H4 (cell line): ENCODE data around the gene PTPRC. TPM values are rescaled to one million over a fixed set of nuclear protein-coding genes. Genes with fewer than 3 reads are reported as not detected.

ENCODE experiments used
- DNase-seq: peaks from one replicate; pipeline ENCODE4 v3.0.0-alpha.2; 2015; ENCODE audit warnings: low spot score
- total RNA-seq: library from RNA; depleted of rRNA; stranded (reverse); fragments of >200 nt; shearing (Covaris generic); gene quantifications from 2 replicates; pipeline ENCODE4 v1.2.3, GENCODE V29; 2014

The PTPRC gene
- total RNA-seq, 1 experiment from 2014 or later, result 0.14 TPM

DNA sequence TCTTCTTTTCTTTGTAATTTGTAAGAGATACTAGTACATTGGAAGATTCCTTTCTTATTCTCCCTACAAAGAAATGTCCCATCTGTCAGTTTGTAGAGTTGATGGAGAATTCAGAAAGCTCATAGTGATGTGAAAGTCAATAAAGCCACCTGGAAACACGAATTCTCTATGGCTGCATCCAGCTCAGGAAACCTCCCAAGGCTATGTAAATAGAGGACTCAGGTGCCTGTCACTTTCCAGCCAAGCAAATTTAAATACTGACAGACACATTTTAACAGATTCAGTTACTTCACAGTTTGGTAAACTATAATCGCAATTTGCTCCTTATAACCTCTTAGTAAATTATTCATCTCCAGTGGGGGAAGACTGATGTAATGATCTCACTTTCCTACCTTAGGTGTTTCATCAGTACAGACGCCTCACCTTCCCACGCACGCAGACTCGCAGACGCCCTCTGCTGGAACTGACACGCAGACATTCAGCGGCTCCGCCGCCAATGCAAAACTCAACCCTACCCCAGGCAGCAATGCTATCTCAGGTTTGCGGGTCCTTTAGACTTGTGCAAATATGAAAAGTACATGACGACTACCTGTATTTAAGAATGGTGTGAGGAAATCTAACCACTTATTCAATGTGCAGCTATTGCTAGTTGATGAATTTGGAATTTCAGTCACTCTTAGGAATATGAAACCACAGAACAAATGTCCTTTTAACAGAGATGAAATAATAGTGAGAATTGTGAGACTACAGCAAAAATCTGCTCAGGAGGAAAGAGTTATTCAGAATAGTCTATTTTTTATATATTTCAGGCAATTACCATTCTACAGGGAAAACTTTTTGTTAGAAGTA lies 60.6 kb downstream of the PTPRC start:
- no peak for DNase-seq

DNA sequence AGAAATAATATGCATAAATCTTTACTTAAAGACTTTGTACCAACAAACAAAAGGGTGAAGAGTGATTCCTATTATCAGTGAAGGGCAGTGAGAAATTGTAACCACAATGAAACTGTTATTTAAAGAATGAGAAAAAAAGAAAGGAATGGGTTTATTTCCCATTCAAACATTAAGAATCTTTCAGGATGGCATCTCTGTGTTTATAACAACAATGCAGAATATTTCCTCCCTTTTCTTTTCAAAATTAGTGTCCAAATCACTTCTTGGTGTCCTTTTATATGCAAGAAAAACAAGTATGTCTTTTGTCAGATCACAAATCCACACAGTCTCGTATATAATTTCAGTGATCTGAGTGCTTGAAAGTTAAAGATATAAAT lies 61.2 kb downstream of the PTPRC start:
- no peak for DNase-seq

DNA sequence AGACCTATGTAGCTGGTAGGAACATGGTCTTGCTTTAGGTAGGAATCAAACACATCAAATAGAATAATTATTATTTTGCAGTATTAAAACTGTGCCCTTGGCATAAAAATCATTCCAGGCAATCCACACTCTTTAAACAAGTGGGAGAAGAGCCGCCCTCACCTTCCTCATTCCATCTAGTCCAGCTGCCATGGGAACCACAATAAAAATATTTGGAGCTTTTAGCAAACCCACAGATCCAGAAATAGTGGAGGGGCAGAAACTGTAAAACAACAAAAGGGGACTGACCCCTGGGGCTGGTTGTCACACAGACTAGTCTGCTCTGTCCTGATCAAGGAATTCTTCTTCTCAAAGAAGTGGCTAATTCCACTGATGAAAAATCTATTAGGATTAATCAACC lies 61.6 kb downstream of the PTPRC start:
- DNase-seq, result no peak

DNA sequence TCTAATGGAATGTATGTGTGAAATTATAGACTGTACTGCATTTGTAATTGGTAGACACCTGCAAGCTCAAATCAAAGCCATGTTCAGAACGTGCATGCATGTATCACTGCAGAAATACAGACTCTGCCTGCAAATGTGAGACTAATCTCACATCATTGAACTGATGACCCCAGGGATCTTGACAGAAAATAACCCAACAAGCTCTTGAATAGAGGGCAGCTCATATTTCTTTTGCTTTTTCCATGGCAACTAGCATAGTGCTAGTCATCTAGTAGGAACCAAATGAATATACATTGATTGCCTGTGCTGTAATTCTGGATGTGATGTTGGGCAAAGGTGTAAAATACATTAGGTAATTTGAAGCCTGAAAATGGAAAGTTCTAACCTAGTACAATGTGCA lies 62.4 kb downstream of the PTPRC start:
- no peak for DNase-seq

DNA sequence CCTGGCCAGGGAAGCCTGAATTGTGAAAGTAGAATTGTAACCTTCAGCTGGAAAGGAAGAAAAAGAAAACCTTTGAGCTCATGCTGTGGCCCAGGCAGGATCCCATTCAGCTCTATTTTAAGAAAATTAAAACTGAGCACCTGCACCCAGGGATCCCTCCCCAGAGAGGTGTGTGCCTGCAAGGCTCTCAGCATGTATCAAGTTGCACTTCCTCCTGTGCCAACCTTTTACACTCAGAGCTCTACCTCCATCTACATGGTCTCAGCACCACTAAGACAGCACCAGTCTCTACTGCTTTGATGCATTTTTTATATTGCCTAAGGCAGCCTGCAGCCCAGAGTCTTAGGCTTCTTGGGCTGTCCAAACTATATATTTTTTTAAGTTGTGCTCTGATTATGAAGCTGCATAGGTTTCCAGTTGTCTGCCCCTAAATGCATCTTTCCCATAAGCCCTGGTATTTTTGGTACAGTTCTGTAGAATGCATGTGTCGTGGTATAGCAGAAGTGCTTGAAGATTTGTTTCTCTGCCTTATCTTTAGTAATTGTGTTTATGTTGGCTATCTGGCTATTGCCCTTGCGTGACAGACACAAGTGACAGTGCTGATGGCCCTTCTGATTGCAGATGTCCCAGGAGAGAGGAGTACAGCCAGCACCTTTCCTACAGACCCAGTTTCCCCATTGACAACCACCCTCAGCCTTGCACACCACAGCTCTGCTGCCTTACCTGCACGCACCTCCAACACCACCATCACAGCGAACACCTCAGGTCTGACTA lies 63.1 kb downstream of the PTPRC start:
- no peak for DNase-seq

DNA sequence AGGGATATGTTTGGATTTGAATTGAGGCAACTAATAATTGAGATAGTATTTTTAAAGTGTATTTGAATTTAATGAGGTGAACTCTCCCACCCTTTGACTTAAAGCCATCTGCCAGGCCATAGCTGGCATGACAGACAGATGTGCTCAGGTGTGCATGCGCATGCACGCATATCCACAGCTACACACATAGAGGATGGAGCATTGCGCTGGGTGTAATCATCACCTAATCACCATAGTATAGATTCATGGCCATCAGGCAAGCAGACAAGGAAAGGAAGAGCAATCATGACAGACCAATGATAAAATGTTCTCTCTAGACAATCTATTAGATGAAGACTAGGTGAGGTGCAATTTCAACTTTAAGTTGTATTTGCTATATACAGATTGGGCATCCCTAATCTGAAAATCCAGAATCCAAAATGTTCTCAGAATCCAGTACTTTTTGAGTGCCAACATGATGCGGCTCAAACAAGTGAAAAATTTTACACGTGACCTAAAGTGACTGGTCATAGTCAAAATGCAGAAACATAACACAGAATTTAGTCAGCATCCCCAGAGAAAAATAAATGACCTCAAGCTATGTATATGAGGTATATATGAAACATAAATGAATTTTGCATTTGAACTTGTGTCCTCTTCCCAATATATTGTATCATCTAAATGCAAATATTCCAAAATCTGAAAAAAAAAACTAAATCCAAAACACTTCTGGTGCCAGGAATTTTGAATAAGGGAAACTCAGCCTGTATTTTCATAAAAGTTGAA lies 70.1 kb downstream of the PTPRC start:
- no peak for DNase-seq

DNA sequence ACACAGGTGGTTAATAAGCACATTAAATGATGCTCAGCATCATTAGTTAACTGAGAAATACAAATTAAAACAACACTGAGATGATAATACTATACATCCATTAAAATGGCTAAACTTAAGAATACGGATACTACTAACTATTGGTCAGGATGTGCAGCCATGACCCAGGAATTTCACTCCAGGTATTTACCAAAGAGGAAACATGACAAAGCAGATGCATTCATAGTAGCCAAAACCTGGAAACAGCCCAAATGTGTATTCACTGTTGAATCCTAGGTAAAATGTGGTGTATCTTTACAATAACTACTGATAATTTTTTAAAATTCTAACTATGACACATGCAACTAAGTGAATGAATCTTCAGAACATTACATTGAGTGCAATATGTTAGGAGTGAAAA lies 73.0 kb downstream of the PTPRC start:
- DNase-seq, result no peak

DNA sequence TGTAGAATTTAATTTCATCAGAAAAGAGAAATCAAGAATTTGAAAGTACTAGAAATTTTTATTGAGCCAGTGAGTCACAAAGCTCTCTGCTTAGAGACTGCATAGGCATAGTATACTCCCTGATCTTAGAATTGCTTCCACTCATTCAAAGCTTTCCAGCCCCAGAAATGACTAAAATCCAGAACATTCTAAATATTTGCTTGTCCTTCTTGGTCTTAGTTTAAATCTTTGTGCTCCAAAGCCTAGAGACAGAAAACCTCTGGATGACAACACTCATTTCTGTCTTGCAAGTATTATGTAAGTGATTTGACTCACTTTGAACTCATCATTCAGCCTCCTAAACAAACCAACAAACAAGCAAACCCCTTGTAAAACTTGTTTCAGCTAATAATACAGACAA lies 74.2 kb downstream of the PTPRC start:
- DNase-seq, result no peak

DNA sequence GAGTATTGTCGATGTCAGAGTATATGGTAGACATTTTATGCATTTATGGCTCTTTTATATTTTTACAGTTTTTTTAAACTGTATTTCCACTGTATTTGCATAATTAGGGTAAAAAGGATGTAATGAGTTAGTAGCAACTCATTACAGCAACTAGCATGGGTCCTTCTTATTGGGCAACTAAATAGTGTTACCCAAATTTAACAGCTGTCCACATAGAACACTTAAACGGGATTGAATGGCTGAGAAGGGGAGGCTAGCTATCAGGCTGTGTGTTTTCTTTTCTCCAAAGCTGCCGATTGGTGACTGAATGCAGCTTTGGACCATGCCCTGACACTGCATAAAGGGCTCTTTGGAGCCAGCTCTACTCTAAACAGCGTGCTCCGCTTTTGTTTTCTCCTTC lies 75.4 kb downstream of the PTPRC start:
- no peak for DNase-seq

DNA sequence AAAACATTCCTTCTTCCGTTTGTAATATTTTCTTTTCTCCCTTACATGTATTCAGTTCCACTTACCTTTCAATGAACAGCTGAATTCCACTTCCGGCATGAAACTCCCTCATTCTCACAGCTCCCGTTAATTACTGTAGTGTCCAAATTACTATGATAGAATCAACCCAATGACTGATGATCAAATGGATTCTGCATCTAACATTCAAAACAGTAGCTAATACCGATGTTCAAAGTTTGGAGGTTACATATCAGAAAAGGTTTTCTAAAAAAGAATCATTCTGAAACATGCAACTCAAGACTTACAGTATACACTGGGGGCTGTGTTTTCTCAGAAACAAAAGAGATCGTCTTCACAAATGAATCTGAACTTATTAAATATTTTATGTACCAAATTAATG lies 77.2 kb downstream of the PTPRC start:
- DNase-seq, result no peak

DNA sequence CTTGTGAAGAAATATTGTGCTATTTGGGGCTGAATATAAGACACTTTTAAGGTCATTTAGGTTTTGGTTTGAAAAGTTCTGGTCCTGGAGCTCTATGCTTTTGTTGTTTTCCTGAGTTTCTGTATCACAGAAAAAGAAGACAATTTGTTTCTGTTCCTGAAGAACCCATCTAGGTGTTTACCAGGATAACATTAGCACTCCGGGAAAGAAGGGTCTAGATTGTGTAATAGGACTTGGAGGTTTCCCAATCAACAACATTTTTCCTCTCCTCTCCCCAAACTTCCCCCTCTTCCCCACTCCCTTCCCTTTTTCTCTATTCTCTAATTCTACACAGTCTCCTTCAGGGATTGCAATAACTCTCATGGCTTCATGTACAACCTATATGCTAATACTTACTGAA lies 78.7 kb downstream of the PTPRC start:
- no peak for DNase-seq

DNA sequence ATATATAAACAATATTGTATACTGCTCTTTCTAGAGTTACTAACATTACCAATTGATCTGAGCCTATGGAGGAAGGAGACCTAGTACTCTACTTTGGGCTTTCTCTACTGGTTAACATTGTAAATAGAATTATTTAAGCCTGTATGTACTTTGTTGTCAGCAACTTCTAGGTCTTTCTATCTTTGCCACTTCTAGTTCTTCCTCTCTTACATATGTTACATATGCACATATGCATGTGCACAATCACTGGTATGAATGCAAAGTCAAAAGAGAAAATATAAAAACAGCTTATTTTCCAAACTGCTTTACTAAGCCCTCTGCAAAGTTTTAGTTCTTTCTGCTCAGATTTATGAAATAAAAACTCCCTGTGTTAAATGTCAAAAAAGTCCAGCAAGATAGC lies 84.3 kb downstream of the PTPRC start:
- no peak for DNase-seq

DNA sequence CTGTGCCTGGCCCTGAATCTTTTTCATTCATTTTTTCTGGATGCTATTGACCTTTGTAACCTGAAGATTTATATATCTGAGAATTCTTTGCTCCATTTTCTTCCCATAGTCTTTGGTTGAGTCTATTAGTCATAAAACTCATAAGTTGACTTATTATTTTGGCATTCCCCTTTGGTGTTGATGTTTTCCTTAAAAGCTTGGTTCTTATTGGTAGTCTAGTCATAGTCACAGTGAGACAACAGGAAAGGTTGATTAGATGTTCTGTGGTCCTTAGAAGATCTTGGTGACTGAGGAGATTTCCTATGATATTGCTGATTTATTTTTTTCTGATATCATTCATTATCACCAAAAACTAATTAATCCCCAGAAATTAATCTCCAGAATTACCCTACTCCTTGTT lies 86.2 kb downstream of the PTPRC start:
- DNase-seq, result no peak

DNA sequence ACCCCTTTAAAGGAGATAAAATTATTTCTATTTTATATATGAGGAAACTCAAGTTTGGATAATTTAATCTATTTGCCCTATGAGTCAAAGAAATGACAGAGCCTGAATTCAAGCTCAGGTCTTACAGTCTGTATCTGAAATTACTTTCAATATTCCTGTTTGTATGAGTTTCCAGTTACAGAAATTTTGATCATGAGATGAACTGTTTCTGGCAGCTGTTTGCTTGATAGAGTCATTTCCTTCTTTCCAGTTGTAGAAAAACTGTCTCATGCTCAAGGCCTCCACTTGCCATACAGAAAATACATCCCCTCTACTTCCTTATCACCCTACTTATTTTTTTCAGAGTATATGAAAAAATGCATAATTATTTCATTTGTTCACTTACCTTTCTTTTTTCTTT lies 87.6 kb downstream of the PTPRC start:
- no peak for DNase-seq

DNA sequence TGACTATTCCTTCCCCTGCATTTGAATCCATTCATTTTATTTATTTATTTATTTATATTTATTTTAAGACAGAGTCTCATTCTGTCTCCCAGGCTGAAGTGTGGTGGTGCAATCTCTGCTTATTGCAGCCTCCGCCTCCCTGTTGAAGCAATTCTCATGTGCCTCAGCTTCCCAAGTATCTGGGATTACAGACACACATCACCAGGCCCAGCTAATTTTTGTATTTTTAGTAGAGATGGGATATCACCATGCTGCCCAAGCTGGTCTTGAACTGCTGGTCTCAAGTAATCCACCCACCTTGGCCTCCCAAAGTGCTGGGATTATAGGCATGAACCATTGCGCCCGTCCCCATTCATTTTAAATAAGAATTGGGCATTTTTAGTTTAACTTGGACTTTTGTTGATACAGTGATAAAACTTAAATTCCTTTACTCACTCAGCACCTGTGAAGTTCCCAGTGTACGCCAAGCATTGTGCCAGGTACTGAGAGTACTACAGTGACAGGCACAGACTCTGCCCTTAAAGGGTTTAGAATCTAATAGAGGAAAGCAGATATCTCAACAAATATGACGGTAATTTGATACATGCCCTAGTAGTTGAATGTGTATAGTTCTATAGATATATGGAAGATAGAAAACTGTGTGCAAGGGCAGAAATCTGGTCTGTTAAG lies 90.5 kb downstream of the PTPRC start:
- no peak for DNase-seq

DNA sequence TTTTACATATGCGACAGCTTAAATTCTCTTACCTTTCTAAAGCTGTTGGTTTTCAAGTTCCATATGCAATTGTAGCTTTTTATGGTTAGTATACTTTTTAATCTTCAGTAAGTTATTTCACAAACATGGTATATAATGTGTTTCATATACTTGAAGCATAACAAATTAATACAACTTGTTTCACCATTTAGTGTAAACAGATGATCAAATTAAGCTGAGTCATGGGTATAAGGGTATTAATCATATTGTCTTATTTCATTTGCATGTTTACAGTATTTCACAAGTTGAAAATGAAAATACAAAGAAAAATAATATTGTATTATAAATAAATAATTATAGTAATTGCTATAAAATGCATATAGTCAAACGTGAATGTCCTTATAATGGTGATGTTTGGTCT lies 92.1 kb downstream of the PTPRC start:
- DNase-seq, result no peak

DNA sequence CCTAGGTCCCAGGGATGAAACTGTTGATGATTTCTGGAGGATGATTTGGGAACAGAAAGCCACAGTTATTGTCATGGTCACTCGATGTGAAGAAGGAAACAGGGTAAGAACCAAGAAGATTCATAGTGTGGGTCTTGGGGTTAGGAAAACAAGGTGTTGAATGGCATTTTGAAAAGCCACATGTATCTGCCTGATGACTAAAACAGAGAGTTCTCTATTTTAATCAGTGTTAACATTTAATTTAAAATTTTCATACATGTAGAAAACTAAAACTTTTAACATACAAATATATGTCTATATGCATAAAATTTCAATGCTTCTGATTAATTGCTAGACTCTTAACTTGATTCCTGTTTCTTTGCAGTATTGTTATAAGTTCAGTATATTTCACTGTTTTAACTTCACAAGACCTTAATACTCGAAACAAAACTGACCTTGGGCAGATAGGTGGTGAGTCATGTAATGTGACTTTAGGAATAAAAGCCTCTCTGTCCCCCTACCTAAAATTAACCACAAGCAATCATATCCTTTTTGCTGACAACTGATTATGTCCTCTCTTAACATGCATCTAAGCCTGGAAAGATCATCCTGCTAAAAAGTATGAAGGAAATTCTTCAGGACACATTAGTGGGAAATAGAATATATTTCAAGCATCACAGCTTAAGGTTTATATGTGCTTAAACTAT lies 95.6 kb downstream of the PTPRC start:
- DNase-seq, result no peak

DNA sequence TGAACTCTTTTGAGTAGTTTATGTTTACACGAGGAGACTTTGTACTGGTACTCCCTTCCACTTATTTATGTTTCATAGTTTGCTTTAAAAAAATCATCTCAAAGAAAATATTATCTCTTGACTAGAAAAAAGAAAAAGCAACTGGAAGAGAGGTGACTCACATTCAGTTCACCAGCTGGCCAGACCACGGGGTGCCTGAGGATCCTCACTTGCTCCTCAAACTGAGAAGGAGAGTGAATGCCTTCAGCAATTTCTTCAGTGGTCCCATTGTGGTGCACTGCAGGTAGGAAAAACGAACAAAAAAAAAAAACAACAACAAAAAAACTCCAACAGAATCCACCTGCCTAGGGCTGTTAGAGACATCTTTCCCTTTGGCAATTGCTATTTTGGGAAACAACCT lies 102.9 kb downstream of the PTPRC start:
- no peak for DNase-seq

DNA sequence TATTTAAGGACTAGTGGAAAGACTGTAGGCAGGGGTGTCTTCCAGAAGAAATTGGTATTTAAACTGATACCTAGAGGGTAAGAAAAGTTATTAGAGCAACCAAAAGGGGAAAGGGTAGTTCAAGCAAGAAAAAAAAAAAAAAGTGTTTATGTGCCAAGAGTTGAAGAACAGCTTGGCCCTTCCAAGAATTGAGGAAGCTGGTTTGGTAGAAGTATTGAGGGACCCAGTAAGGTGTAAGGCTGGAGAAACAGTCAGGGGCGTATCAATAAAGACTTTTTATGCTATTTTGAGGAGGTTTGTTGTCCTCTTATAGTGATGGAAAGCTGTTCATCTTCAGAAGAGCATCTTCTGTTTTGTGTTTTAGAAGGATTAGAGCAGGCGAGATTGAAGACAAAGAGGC lies 108.3 kb downstream of the PTPRC start:
- no peak for DNase-seq

DNA sequence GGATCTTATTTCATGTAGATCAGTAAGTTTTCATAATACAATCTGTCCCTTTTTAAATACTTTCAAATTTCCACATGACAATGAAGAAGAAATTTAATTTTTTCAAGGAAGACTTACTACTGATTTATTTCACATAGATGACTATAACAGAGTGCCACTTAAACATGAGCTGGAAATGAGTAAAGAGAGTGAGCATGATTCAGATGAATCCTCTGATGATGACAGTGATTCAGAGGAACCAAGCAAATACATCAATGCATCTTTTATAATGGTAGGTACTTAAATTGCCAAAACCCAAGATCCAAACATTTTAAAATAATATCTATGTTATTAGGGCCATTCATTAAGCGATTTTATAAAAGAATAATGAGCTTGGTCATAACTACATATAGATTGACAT lies 110.4 kb downstream of the PTPRC start:
- no peak for DNase-seq

DNA sequence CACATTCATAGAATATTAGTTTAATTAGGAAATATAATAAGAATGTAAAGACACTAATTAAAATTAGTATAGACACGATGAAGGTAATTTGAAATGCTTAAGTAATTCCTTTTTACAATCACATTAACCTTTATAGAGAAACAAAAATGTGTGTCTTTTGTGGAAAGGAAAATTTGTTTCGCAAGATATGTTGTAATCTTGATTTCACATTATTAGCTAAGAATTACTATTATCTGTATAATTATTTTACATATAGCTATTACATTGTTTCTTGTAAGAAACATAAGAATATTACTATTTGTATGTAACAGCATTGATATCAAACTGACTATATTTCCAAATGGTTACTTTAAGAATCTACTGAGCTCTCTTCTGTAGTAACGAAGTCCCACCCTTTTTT lies 111.2 kb downstream of the PTPRC start:
- DNase-seq, result no peak

DNA sequence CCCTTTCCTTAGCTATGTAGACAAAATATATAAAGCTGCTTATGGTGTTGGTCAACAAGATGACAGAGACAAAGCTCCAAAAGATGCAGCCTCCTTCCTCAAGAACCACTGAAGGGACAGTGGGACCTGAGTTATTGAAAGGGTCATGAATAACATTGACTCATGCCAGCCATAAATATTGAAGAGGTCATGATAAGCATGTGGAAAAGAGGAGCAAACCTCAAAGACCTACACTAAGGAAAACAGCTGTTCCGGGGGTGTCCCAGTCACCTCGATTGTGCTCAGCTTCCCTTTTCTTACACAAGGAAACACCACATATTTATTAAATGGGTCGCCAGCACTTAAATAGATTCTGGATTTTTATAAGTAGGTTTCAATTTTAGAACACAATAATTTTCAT lies 112.9 kb downstream of the PTPRC start:
- DNase-seq, result no peak
